ENCODE data around the gene GNB5. TPM values are rescaled to one million over a fixed set of nuclear protein-coding genes. Genes with fewer than 3 reads are reported as not detected.

Gene GNB5
- total RNA-seq, 6 experiments from 2014 or later: 24.1 to 37.1 (median 33.0) TPM

DNA sequence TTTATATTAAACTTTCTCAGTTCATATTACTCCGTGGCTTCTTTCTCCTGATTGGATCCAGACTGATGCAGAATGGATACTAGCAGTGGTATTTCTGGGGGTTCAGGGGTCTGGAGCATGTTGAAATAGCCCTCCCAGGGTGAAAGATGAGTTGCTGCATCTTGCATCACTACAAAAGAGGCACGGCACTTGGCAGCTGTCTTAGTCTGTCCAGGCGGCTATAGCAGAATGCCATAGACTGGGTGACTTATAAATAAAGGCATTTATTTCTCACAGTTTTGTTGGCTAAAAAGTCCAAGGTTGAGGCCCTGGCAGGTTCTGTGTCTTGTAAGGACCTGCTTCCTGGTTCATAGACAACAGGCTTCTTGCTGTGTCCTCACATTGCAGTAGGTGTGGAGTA lies 78.0 kb downstream of the GNB5 start:
- Mint-ChIP-seq H3K27ac (no peak overlapping the region), H3K4me3 (no peak overlapping the region; the same call in 1 of the 2 replicates), H3K9me3 (no peaks in the 10 kb centered on the region), H3K36me3 (ENCODE audit: low read depth) (no peaks in the 10 kb centered on the region), H3K27me3 (ENCODE audit: insufficient read depth) (peaks cover 12% of the 10 kb centered on the region; the same call in 1 of the 2 replicates), H3K4me1 (ENCODE audit: low read depth) (peaks cover 20% of the 10 kb centered on the region)
- no peak for DNase-seq
- TF ChIP-seq, protein P1, sequence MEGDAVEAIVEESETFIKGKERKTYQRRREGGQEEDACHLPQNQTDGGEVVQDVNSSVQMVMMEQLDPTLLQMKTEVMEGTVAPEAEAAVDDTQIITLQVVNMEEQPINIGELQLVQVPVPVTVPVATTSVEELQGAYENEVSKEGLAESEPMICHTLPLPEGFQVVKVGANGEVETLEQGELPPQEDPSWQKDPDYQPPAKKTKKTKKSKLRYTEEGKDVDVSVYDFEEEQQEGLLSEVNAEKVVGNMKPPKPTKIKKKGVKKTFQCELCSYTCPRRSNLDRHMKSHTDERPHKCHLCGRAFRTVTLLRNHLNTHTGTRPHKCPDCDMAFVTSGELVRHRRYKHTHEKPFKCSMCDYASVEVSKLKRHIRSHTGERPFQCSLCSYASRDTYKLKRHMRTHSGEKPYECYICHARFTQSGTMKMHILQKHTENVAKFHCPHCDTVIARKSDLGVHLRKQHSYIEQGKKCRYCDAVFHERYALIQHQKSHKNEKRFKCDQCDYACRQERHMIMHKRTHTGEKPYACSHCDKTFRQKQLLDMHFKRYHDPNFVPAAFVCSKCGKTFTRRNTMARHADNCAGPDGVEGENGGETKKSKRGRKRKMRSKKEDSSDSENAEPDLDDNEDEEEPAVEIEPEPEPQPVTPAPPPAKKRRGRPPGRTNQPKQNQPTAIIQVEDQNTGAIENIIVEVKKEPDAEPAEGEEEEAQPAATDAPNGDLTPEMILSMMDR (IDR thresholded peaks at IDR 0.05): no peak

- peaks cover 17% of the 10 kb centered on the region for H3K4me1 Mint-ChIP-seq (ENCODE audit: low read depth)
- peak overlapping the region; percentile 51; the same call in 1 of the 2 replicates for H3K4me3 Mint-ChIP-seq
- no peaks in the 10 kb centered on the region for H3K36me3 Mint-ChIP-seq (ENCODE audit: low read depth)
- H3K27me3 Mint-ChIP-seq (ENCODE audit: insufficient read depth): peaks cover 13% of the 10 kb centered on the region; the same call in 1 of the 2 replicates
- no peaks in the 10 kb centered on the region for H3K9me3 Mint-ChIP-seq
- TF ChIP-seq, protein P1 (IDR thresholded peaks at IDR 0.05): peak; percentile 15; the same call in 1 of the 2 replicates
- H3K27ac Mint-ChIP-seq: peak overlapping the region; percentile 36; the same call in 1 of the 2 replicates
- DNase-seq: no peak
Observed at GRCh38 chr15:52112203-52112750, 78.9 kb downstream of the GNB5 start.

- Mint-ChIP-seq H3K4me1 (ENCODE audit: low read depth) (peaks cover 16% of the 10 kb centered on the region), H3K4me3 (no peak overlapping the region; the same call in 1 of the 2 replicates), H3K9me3 (no peaks in the 10 kb centered on the region), H3K36me3 (ENCODE audit: low read depth) (no peaks in the 10 kb centered on the region; the same call in 1 of the 2 replicates), H3K27me3 (ENCODE audit: insufficient read depth) (peaks cover 13% of the 10 kb centered on the region; the same call in 1 of the 2 replicates), H3K27ac (no peak overlapping the region)
- TF ChIP-seq, protein P1 (IDR thresholded peaks at IDR 0.05): no peak
- no peak for DNase-seq
Observed at GRCh38 chr15:52111517-52112202, 79.5 kb downstream of the GNB5 start.

GRCh38 chr15:52109559-52110451 lies 81.4 kb downstream of the GNB5 start:
- H3K27ac Mint-ChIP-seq: no peak overlapping the region
- no peak overlapping the region for H3K4me3 Mint-ChIP-seq
- H3K4me1 Mint-ChIP-seq (ENCODE audit: low read depth): peaks cover 7% of the 10 kb centered on the region; the same call in 1 of the 2 replicates
- no peaks in the 10 kb centered on the region; the same call in 1 of the 2 replicates for H3K36me3 Mint-ChIP-seq (ENCODE audit: low read depth)
- DNase-seq: no peak
- TF ChIP-seq, protein P1 (IDR thresholded peaks at IDR 0.05): no peak
- H3K9me3 Mint-ChIP-seq: no peaks in the 10 kb centered on the region
- peaks cover 13% of the 10 kb centered on the region; the same call in 1 of the 2 replicates for H3K27me3 Mint-ChIP-seq (ENCODE audit: insufficient read depth)

DNA sequence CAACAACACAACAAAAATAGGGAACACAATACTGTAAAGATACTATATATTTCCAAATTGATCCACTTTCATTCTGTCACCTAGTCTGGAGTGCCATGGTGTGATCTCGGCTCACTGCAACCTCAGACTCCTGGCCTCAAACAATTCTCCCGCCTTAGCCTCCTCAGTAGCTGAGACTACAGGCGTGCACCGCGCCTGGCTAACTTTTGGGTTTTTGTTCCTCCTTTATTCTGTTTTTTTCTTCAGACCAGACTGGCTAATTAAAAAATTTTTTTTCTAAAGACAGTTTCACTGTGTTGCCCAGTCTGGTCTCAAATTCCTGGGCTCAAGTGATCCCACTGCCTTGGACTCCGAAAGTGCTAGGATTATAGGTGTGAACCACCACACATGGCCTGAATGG lies 84.0 kb downstream of the GNB5 start:
- Mint-ChIP-seq H3K36me3 (ENCODE audit: low read depth) (no peaks in the 10 kb centered on the region; the same call in none of the 2 replicates), H3K4me1 (ENCODE audit: low read depth) (peaks cover 32% of the 10 kb centered on the region; the same call in 1 of the 2 replicates), H3K27ac (no peak overlapping the region), H3K4me3 (no peak overlapping the region), H3K9me3 (no peaks in the 10 kb centered on the region), H3K27me3 (ENCODE audit: insufficient read depth) (peaks cover 5% of the 10 kb centered on the region; the same call in 1 of the 2 replicates)
- TF ChIP-seq, protein P1 (IDR thresholded peaks at IDR 0.05): no peak
- DNase-seq: no peak
